ENCODE measurements around the gene SRGAP2B.
"Not testable (repeated sequence)": the region's sequence is repeated elsewhere in the genome, so short reads cannot be mapped to it uniquely, and the experiment has no call there.

The SRGAP2B gene

GRCh38 chr1:145047553-145047952 lies 47.6 kb downstream of the SRGAP2B start:
- H3K18ac ChIP-seq (ENCODE audit: low read length); H2BK12ac ChIP-seq (ENCODE audit: low read length); H3K79me1 ChIP-seq (ENCODE audit: low read depth, low read length); H3K27me3 ChIP-seq (ENCODE audit: control insufficient read depth in 3 of 3, insufficient read depth in 3 of 3, low read depth in 1 of 3, low read length in 3 of 3); H4K91ac ChIP-seq (ENCODE audit: low read depth, low read length, poor library complexity); H3K9me3 ChIP-seq (replicated peaks in 1 of 2; ENCODE audit: control insufficient read depth in 2 of 2, insufficient read depth in 1 of 2, low read depth in 1 of 2, low read length in 2 of 2); H2BK120ac ChIP-seq (ENCODE audit: low read depth, low read length); H2AFZ ChIP-seq (ENCODE audit: low read length); H3K4ac ChIP-seq (ENCODE audit: low read length); H3K14ac ChIP-seq (ENCODE audit: low read length); H3K36me3 ChIP-seq (replicated peaks in 1 of 2; ENCODE audit: control insufficient read depth in 2 of 2, insufficient read depth in 2 of 2, low read length in 2 of 2); H3K23ac ChIP-seq (ENCODE audit: low read depth, low read length, poor library complexity); H4K8ac ChIP-seq (ENCODE audit: low read depth, low read length); H2AK5ac ChIP-seq (ENCODE audit: low read depth, low read length); H3K27ac ChIP-seq (replicated peaks; ENCODE audit: low read length); H3K4me3 ChIP-seq (ENCODE audit: low read length in 2 of 2); H2BK15ac ChIP-seq (ENCODE audit: low read length); H3K4me2 ChIP-seq (ENCODE audit: insufficient read depth, low read length, poor library complexity, severe bottlenecking); H3K4me1 ChIP-seq (ENCODE audit: control insufficient read depth in 2 of 2, insufficient read depth in 1 of 2, low read depth in 1 of 2, low read length in 2 of 2); H2BK5ac ChIP-seq (ENCODE audit: low read length); DNase-seq (ENCODE audit: low spot score); H3K9ac ChIP-seq (ENCODE audit: low read depth, low read length, poor library complexity): not testable (repeated sequence)
- WGBS, 2 donors (ENCODE audit: extremely low coverage in 2 of 2, insufficient read length in 2 of 2, insufficient replicate concordance in 1 of 2), result no CpG with 5 or more reads among the region's 1 CpG

- not testable (repeated sequence) for H2AFZ ChIP-seq (ENCODE audit: low read length); H4K8ac ChIP-seq (ENCODE audit: low read depth, low read length); H3K27ac ChIP-seq (replicated peaks; ENCODE audit: low read length); H3K4ac ChIP-seq (ENCODE audit: low read length); H3K36me3 ChIP-seq (replicated peaks in 1 of 2; ENCODE audit: control insufficient read depth in 2 of 2, insufficient read depth in 2 of 2, low read length in 2 of 2); H3K23ac ChIP-seq (ENCODE audit: low read depth, low read length, poor library complexity); H2BK12ac ChIP-seq (ENCODE audit: low read length); DNase-seq (ENCODE audit: low spot score); H2BK120ac ChIP-seq (ENCODE audit: low read depth, low read length); H2BK15ac ChIP-seq (ENCODE audit: low read length); H3K4me1 ChIP-seq (ENCODE audit: control insufficient read depth in 2 of 2, insufficient read depth in 1 of 2, low read depth in 1 of 2, low read length in 2 of 2); H2AK5ac ChIP-seq (ENCODE audit: low read depth, low read length); H3K79me1 ChIP-seq (ENCODE audit: low read depth, low read length); H4K91ac ChIP-seq (ENCODE audit: low read depth, low read length, poor library complexity); H3K4me2 ChIP-seq (ENCODE audit: insufficient read depth, low read length, poor library complexity, severe bottlenecking); H3K9ac ChIP-seq (ENCODE audit: low read depth, low read length, poor library complexity); H3K9me3 ChIP-seq (replicated peaks in 1 of 2; ENCODE audit: control insufficient read depth in 2 of 2, insufficient read depth in 1 of 2, low read depth in 1 of 2, low read length in 2 of 2); H2BK5ac ChIP-seq (ENCODE audit: low read length); H3K18ac ChIP-seq (ENCODE audit: low read length); H3K27me3 ChIP-seq (ENCODE audit: control insufficient read depth in 3 of 3, insufficient read depth in 3 of 3, low read depth in 1 of 3, low read length in 3 of 3); H3K14ac ChIP-seq (ENCODE audit: low read length); H3K4me3 ChIP-seq (ENCODE audit: low read length in 2 of 2)
- no CpG with 5 or more reads among the region's 5 CpGs for WGBS, 2 donors (ENCODE audit: extremely low coverage in 2 of 2, insufficient read length in 2 of 2, insufficient replicate concordance in 1 of 2)
Observed at GRCh38 chr1:145045571-145046273, 49.4 kb downstream of the SRGAP2B start.

- not testable (repeated sequence) for H3K79me1 ChIP-seq (ENCODE audit: low read depth, low read length); H3K27ac ChIP-seq (replicated peaks; ENCODE audit: low read length); H4K8ac ChIP-seq (ENCODE audit: low read depth, low read length); DNase-seq (ENCODE audit: low spot score); H3K9me3 ChIP-seq (replicated peaks in 1 of 2; ENCODE audit: control insufficient read depth in 2 of 2, insufficient read depth in 1 of 2, low read depth in 1 of 2, low read length in 2 of 2); H4K91ac ChIP-seq (ENCODE audit: low read depth, low read length, poor library complexity); H2BK12ac ChIP-seq (ENCODE audit: low read length); H2BK15ac ChIP-seq (ENCODE audit: low read length); H3K4ac ChIP-seq (ENCODE audit: low read length); H3K4me3 ChIP-seq (ENCODE audit: low read length in 2 of 2); H2AK5ac ChIP-seq (ENCODE audit: low read depth, low read length); H2BK120ac ChIP-seq (ENCODE audit: low read depth, low read length); H3K4me1 ChIP-seq (ENCODE audit: control insufficient read depth in 2 of 2, insufficient read depth in 1 of 2, low read depth in 1 of 2, low read length in 2 of 2); H2AFZ ChIP-seq (ENCODE audit: low read length); H3K18ac ChIP-seq (ENCODE audit: low read length); H2BK5ac ChIP-seq (ENCODE audit: low read length); H3K14ac ChIP-seq (ENCODE audit: low read length); H3K9ac ChIP-seq (ENCODE audit: low read depth, low read length, poor library complexity); H3K27me3 ChIP-seq (ENCODE audit: control insufficient read depth in 3 of 3, insufficient read depth in 3 of 3, low read depth in 1 of 3, low read length in 3 of 3); H3K23ac ChIP-seq (ENCODE audit: low read depth, low read length, poor library complexity); H3K4me2 ChIP-seq (ENCODE audit: insufficient read depth, low read length, poor library complexity, severe bottlenecking); H3K36me3 ChIP-seq (replicated peaks in 1 of 2; ENCODE audit: control insufficient read depth in 2 of 2, insufficient read depth in 2 of 2, low read length in 2 of 2)
- WGBS, 2 donors (ENCODE audit: extremely low coverage in 2 of 2, insufficient read length in 2 of 2, insufficient replicate concordance in 1 of 2), result no CpG with 5 or more reads among the region's 1 CpG
Observed at GRCh38 chr1:145041519-145041918, 53.6 kb downstream of the SRGAP2B start.

GRCh38 chr1:145036019-145036418 lies 59.1 kb downstream of the SRGAP2B start:
- not testable (repeated sequence) for H3K23ac ChIP-seq (ENCODE audit: low read depth, low read length, poor library complexity); H3K4ac ChIP-seq (ENCODE audit: low read length); H3K9me3 ChIP-seq (replicated peaks in 1 of 2; ENCODE audit: control insufficient read depth in 2 of 2, insufficient read depth in 1 of 2, low read depth in 1 of 2, low read length in 2 of 2); H2AFZ ChIP-seq (ENCODE audit: low read length); H3K79me1 ChIP-seq (ENCODE audit: low read depth, low read length); DNase-seq (ENCODE audit: low spot score); H3K18ac ChIP-seq (ENCODE audit: low read length); H2AK5ac ChIP-seq (ENCODE audit: low read depth, low read length); H4K91ac ChIP-seq (ENCODE audit: low read depth, low read length, poor library complexity); H2BK15ac ChIP-seq (ENCODE audit: low read length); H3K4me3 ChIP-seq (ENCODE audit: low read length in 2 of 2); H3K9ac ChIP-seq (ENCODE audit: low read depth, low read length, poor library complexity); H4K8ac ChIP-seq (ENCODE audit: low read depth, low read length); H3K36me3 ChIP-seq (replicated peaks in 1 of 2; ENCODE audit: control insufficient read depth in 2 of 2, insufficient read depth in 2 of 2, low read length in 2 of 2); H2BK120ac ChIP-seq (ENCODE audit: low read depth, low read length); H2BK12ac ChIP-seq (ENCODE audit: low read length); H2BK5ac ChIP-seq (ENCODE audit: low read length); H3K14ac ChIP-seq (ENCODE audit: low read length); H3K4me1 ChIP-seq (ENCODE audit: control insufficient read depth in 2 of 2, insufficient read depth in 1 of 2, low read depth in 1 of 2, low read length in 2 of 2); H3K27ac ChIP-seq (replicated peaks; ENCODE audit: low read length); H3K27me3 ChIP-seq (ENCODE audit: control insufficient read depth in 3 of 3, insufficient read depth in 3 of 3, low read depth in 1 of 3, low read length in 3 of 3); H3K4me2 ChIP-seq (ENCODE audit: insufficient read depth, low read length, poor library complexity, severe bottlenecking)
- no CpG with 5 or more reads among the region's 2 CpGs for WGBS, 2 donors (ENCODE audit: extremely low coverage in 2 of 2, insufficient read length in 2 of 2, insufficient replicate concordance in 1 of 2)

Data from neuronal stem cell (in vitro differentiated cells).